Inflammatory macrophage (primary cell): ENCODE data around the gene SH3PXD2B.

Source experiments
- DNase-seq, 2 donors: peaks; one replicate each; pipeline ENCODE4 v3.0.0-alpha.2; 2020 to 2022

SH3PXD2B gene

GRCh38 chr5:172452398-172453205 is 1.7 kb downstream of the SH3PXD2B start:
- DNase-seq, result no peak

- no peak for DNase-seq
Observed at GRCh38 chr5:172451771-172452197, 2.5 kb downstream of the SH3PXD2B start.

DNA sequence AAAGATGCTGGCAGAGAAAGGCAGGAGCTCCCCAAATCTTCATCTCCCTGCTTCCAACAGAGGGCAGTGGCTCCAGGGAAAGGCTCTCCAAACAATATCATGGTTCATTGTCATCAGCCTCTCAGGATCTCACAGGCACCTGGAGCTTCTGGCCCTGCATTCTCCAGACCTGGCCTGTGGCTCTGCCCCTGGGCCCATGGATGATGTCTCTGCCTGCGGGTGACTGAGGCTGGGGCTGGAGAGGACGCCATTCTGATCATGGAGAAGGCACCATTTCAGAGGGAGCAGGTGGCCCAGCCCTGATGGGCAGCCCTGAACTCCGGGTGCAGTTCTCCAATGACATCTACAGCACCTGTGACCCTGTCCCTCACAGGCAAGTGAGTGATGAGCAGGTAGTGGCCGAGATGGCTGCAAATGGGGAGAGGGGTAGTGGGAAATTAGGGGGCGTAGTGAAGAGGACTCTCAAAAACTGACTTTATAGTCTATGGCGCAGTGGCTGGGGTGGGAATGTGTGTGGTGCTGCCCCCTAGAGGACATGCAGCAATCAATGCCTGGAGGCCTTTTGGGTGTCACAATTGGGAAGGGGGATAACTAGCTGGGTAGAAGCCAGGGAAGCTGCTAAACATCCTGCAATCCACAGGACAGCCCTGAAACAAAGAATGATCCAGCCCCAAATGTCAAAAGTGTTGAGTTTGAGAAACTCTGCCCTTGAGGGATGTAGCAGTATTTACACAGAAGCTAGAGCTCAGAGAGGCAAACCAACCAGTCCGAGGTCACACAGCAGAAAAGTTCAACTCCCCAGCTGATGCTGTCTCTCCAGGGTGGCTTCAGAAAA is 3.2 kb downstream of the SH3PXD2B start:
- peak; percentile 39 to 55 for DNase-seq

DNA sequence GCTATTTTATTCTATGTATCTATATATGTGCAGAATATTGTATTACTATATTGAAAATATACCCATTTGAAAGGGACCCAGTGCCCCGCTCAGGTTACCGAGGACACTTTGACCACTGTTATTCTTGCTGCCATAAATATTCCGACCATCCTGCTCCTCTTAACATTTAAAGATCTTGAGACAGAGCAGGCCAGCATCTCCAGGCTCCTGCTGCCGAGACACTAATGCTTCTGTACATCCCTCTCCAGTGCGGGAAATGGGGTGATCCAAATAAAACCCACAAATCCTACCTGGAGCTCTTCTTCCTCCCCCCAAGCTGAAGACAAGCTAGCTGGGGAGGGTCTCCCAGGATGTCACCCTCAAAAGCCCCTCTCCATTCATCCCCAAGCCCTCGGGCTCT is 3.9 kb downstream of the SH3PXD2B start:
- no peak for DNase-seq

DNA sequence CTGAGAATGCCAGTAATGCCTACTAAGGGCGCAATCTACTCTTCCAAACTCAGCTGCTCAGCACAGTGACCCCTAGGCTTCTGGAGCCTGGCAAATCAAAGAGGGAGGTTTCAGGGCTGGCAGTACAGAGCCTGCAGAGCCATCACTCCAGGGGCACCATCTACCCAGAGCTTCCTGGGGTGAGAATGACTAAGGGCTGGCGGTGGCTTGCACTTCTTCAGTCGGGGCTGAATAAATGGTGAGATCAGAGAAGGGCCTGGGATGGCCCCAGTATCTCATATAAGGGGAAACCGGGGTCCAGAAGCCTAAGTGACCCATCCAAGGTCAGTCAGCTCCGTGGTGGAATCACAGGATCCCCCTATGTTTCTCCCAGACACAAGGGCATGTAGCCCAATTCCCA is 5.3 kb downstream of the SH3PXD2B start:
- DNase-seq, result no peak

GRCh38 chr5:172447646-172448365 is 6.5 kb downstream of the SH3PXD2B start:
- DNase-seq, result no peak

GRCh38 chr5:172446336-172447051 is 7.8 kb downstream of the SH3PXD2B start:
- DNase-seq, result no peak

DNA sequence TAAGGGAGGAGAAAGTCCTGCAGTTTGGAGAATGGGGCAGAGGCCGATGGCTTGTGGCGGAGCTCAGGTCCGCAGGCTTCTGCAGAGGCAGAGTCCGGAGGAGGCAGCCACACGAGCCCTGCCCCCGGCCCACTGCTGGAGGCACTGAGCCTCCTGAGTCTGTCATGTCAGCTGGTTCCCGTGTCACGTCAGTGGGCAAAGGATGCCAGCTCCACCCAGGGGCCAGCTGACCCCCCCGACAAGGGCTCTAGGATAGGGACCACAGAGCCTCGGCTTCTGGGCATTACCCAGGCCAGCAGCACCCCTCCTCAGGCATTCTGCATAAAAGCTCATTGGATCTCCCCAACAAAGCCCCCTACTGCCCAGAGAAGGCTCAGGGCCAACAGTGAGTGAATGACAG is 8.5 kb downstream of the SH3PXD2B start:
- no peak for DNase-seq

DNA sequence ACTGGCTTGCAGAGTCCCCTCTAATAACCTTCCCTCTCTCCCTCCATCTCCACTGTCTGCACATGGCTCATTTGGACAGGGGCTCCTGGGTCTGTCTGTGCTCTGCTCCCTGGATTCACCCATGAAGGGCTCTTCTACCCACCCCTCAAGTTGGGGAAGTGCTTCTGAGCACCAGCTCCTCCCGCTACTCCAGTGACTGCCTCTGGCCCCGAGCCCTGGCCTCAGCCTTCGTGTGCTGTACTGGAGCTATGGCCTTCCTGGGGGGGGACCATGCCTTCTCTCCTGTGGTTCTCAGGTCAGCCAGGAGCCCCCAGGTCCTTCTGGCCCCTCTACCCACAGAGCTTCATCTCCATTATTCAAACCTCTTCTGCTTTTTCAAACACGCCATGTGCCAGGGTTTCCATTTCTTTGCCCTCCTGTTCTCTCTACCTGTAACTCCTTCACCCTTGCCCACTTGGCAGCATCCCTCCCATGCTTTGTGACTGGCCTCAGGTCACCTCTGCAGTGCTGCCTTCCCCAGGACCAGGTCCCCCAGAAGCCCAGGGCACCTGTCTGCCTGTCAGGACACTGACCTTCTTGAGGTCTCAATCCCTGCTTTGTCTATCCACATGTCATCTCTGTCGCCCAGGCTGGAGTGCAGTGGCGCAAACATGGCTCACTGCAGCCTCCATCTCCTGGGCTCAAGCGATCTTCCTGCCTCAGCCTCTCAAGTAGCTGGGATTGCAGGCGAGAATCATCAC is 9.5 kb downstream of the SH3PXD2B start:
- peak in 1 of 2 donors; percentile 10 for DNase-seq

DNA sequence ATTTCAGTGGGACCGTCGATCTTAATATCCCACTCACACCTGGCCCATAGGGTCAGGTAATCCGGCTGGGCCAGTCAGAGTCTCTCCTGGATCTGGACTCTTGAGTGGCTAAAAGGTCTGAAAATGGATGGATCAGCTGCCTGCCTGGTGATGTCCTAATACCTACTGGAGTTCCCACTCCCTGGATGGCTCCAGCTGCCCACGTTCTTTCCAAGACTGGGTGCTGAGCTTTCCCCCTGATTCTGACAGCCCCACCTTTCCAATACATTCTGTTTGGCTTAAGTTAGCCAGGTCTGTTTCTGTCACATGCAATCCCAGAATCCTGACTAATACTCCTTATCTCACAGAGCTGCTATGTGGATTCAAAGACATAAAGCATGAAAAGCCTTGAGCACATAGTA is 10.2 kb downstream of the SH3PXD2B start:
- no peak for DNase-seq

- DNase-seq, result peak; percentile 46 to 84
Observed at GRCh38 chr5:172443441-172444109, 10.8 kb downstream of the SH3PXD2B start.

DNA sequence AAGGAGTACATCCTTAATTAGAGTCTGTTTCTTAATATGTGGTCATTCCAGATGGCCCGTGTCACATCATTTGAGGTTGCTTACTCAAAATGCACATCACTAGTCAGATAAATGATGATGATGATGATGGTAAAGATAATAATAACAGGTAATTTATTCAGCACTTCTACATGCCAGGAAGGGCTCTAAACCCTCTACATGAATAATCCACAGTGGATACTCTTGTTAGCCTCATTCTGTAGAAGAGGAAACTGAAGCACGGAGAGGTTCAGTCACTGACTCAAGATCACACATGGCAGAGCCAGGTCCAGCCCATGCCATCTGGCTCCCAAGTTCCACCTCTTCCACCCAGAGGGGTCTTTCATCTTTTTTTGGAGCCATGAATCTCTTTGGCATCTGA is 11.7 kb downstream of the SH3PXD2B start:
- no peak for DNase-seq

DNA sequence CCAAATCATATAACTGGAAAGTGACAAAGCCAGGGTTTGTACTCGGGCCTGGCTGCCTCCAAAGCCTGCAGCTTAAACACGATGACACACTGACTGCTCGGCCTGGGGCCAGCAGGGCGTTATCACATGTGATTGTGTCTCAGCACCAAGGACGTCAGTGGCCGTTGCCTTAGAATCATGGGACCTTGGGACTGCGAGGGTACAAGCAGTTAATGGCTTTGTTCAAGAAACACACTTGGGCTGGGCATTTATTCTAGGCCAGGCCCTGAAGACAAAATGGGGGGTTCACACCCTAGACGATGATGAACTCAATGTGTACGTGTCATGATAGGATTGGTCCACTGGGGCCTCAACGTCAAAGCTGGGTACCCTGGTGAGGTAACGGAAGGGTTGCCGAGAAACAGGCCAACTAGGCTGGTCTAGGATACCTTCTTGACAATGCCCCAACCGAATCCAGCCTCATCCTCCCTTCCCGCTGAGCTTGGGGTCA is 13.0 kb downstream of the SH3PXD2B start:
- no peak for DNase-seq

- no peak for DNase-seq
Observed at GRCh38 chr5:172440486-172440885, 13.8 kb downstream of the SH3PXD2B start.

DNA sequence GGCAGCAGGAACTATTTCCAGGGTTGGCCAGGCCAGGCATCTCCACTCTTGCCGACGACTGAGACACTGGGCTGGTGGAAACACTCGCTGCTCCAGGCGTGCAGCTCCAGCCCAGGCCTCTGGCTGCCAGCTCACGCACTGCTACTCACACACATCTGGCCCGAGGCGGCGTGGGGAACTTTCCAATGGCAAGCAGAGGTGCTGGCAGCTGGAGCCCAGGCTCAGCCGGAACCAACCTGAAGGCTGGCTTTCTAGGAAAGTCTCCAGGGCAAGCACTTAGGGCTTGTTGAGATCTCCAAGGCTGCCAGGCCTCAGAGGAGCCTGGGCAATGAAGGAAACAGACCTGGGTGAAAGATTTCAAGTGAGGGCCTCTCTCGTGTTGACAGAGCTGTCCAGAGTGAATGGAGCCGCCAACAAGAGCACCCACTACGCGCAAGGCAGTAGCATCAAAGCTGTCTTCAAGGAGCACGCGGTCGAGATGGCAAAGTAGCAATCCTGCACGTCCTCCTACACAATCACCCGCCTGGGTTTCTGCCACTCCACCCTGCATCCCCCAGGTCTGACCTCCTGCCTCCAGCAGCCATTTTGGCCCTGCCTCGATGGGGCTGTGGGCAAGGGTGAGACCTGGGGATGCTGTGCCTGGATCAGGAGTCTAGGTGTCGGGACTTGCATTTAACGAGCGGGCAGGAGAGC is 14.4 kb downstream of the SH3PXD2B start:
- DNase-seq, result no peak

GRCh38 chr5:172438319-172438668 is 16.0 kb downstream of the SH3PXD2B start:
- DNase-seq, result peak in 1 of 2 donors; percentile 58

- DNase-seq, result peak; percentile 24 to 47
Observed at GRCh38 chr5:172437445-172438318, 16.6 kb downstream of the SH3PXD2B start.

DNA sequence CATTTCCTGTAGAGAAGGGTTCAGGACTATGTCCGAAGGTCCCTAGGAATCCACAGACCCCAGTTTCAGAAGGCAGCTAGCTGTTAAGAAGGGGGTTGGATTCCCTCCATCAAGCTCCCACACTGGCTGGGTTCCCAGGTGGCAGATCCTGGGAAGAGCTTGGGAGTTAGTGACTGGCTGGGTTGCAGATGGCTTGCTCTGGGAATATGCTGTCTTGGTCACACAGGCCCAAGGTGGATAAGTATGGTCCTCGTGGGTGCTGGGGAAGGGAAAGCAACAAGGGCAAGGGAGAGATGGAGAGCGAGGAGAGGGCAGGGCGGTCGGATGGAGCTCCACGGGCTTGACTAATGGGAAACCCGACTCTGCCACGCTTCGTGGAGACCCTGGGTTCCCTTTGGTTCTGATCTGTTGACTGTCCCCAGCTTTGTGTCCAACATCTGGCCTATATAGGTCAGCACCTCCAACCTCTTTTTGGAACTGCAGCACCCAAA is 17.4 kb downstream of the SH3PXD2B start:
- no peak for DNase-seq
